Trophoblast cell (in vitro differentiated cells and primary cell): ENCODE data around the gene MYZAP.

Source experiments
- DNase-seq, 2 donors: peaks; one replicate each; pipeline ENCODE4 v3.0.0-alpha.2; 2016
- H2AFZ ChIP-seq: 2 replicates; pipeline ENCODE4 v1.6.1; 2013; ENCODE audit warnings: low read length, moderate library complexity, mild to moderate bottlenecking; ENCODE audit not compliant: insufficient read depth, poor library complexity
- H2AK5ac ChIP-seq: 2 replicates; pipeline ENCODE4 v1.6.1; 2013; ENCODE audit warnings: mild to moderate bottlenecking, low read length
- H2BK120ac ChIP-seq: 2 replicates; pipeline ENCODE4 v1.6.1; 2013; ENCODE audit warnings: low read length, mild to moderate bottlenecking, moderate library complexity; ENCODE audit not compliant: insufficient read depth, poor library complexity
- H2BK12ac ChIP-seq: 2 replicates; pipeline ENCODE4 v1.6.1; 2013; ENCODE audit warnings: mild to moderate bottlenecking, low read length, moderate library complexity
- H2BK5ac ChIP-seq: 2 replicates; pipeline ENCODE4 v1.6.1; 2013; ENCODE audit warnings: low read length, low read depth, moderate library complexity, mild to moderate bottlenecking; ENCODE audit not compliant: poor library complexity
- H3K14ac ChIP-seq: 2 replicates; pipeline ENCODE4 v1.6.1; 2013; ENCODE audit warnings: mild to moderate bottlenecking, low read length
- H3K18ac ChIP-seq: 2 replicates; pipeline ENCODE4 v1.6.1; 2013; ENCODE audit warnings: mild to moderate bottlenecking, low read length
- H3K23ac ChIP-seq: 2 replicates; pipeline ENCODE4 v1.6.1; 2013; ENCODE audit warnings: low read length
- H3K27ac ChIP-seq: 2 replicates; pipeline ENCODE4 v1.5.1; 2013; ENCODE audit warnings: low read depth, mild to moderate bottlenecking, inconsistent platforms, low read length, moderate library complexity
- H3K27me3 ChIP-seq: 2 replicates; pipeline ENCODE4 v1.6.1; 2013; ENCODE audit warnings: inconsistent platforms, mild to moderate bottlenecking, low read length, moderate library complexity; ENCODE audit not compliant: insufficient read depth
- H3K36me3 ChIP-seq, 2 experiments: 1 replicate in 1 of 2; 2 replicates in 1 of 2; pipeline ENCODE4 v1.6.1; 2013; ENCODE audit warnings: low read length in 2 of 2, mild to moderate bottlenecking in 2 of 2, moderate library complexity in 1 of 2; ENCODE audit not compliant: insufficient read depth in 2 of 2, control insufficient read depth in 1 of 2
- H3K4ac ChIP-seq: 2 replicates; pipeline ENCODE4 v1.6.1; 2013; ENCODE audit warnings: low read depth, mild to moderate bottlenecking, low read length, moderate library complexity
- H3K4me1 ChIP-seq, 2 experiments: 1 replicate in 1 of 2; 2 replicates in 1 of 2; pipeline ENCODE4 v1.6.1; 2013; ENCODE audit warnings: low read length in 2 of 2, mild to moderate bottlenecking in 2 of 2, moderate library complexity in 1 of 2; ENCODE audit not compliant: insufficient read depth in 2 of 2, control insufficient read depth in 1 of 2
- H3K4me2 ChIP-seq: 2 replicates; pipeline ENCODE4 v1.6.1; 2013; ENCODE audit warnings: inconsistent platforms, mild to moderate bottlenecking, low read length, moderate library complexity
- H3K4me3 ChIP-seq: 2 replicates; pipeline ENCODE4 v1.5.1; 2013; ENCODE audit warnings: mild to moderate bottlenecking, low read depth, low read length, inconsistent platforms
- H3K79me1 ChIP-seq: one replicate; pipeline ENCODE4 v1.6.1; 2013; ENCODE audit warnings: low read length
- H3K79me2 ChIP-seq: 2 replicates; pipeline ENCODE4 v1.6.1; 2013; ENCODE audit warnings: low read length, mild to moderate bottlenecking; ENCODE audit not compliant: control insufficient read depth, insufficient read depth, poor library complexity
- H3K9ac ChIP-seq: 2 replicates; pipeline ENCODE4 v1.6.1; 2013; ENCODE audit warnings: mild to moderate bottlenecking, low read length
- H3K9me3 ChIP-seq: 2 replicates; pipeline ENCODE4 v1.6.1; 2013; ENCODE audit warnings: low read depth, mild to moderate bottlenecking, control low read depth, inconsistent platforms, low read length; ENCODE audit not compliant: insufficient read depth
- H4K12ac ChIP-seq: 2 replicates; pipeline ENCODE4 v1.6.1; 2013; ENCODE audit warnings: low read depth, mild to moderate bottlenecking, low read length, moderate library complexity
- H4K8ac ChIP-seq: 2 replicates; pipeline ENCODE4 v1.6.1; 2013; ENCODE audit warnings: low read depth, mild to moderate bottlenecking, low read length, moderate library complexity
- H4K91ac ChIP-seq: one replicate; pipeline ENCODE4 v1.6.1; 2013; ENCODE audit warnings: low read depth, mild to moderate bottlenecking, low read length, moderate library complexity
- WGBS: extraction: QIAGEN DNeasy Blood & Tissue Kit; methylation state at CpG from one replicate; pipeline ENCODE4 v1.1.7; 2013; ENCODE audit warnings: missing lambda C conversion rate; ENCODE audit not compliant: insufficient read length, insufficient coverage; ENCODE audit errors: extremely low coverage; 5-methylcytosine and 5-hydroxymethylcytosine counted together

The MYZAP gene

GRCh38 chr15:57671636-57672035 lies 79.9 kb downstream of the MYZAP start:
- Histone ChIP-seq H4K8ac (no peak overlapping the region), H3K4ac (no peak overlapping the region), H2AK5ac (no peak overlapping the region), H3K4me1 (peaks cover 8 to 10% of the 10 kb centered on the region in 2 experiments), H3K9ac (no peak overlapping the region), H3K4me3 (no peak overlapping the region), H3K23ac (no peak overlapping the region), H2BK5ac (no peak overlapping the region), H2BK12ac (no peak overlapping the region), H2AFZ (no peak overlapping the region), H3K18ac (no peak overlapping the region), H3K4me2 (no peak overlapping the region), H3K27ac (no peak overlapping the region), H4K12ac (no peak overlapping the region), H2BK120ac (no peak overlapping the region), H3K79me2 (no peaks in the 10 kb centered on the region), H3K14ac (no peak overlapping the region), H3K79me1 (peaks cover 2% of the 10 kb centered on the region), H3K27me3 (no peaks in the 10 kb centered on the region), H4K91ac (no peak overlapping the region), H3K9me3 (no peaks in the 10 kb centered on the region), H3K36me3 (no peaks in the 10 kb centered on the region)
- no peak for DNase-seq
- WGBS: no CpG with 5 or more reads among the region's 1 CpG

- no peak overlapping the region for H3K4ac ChIP-seq
- H2BK12ac ChIP-seq: no peak overlapping the region
- H3K4me2 ChIP-seq: no peak overlapping the region
- H3K4me1 ChIP-seq: peaks cover 8% of the 10 kb centered on the region in 2 experiments
- no peaks in the 10 kb centered on the region for H3K9me3 ChIP-seq
- peak overlapping the region; percentile 51 for H2BK5ac ChIP-seq
- peaks cover 2% of the 10 kb centered on the region for H3K79me1 ChIP-seq
- no peak overlapping the region for H4K91ac ChIP-seq
- H3K23ac ChIP-seq: no peak overlapping the region
- H3K36me3 ChIP-seq: no peaks in the 10 kb centered on the region
- peak overlapping the region; percentile 1 for H4K8ac ChIP-seq
- WGBS: no CpG with 5 or more reads among the region's 9 CpGs
- H3K14ac ChIP-seq: no peak overlapping the region
- H4K12ac ChIP-seq: no peak overlapping the region
- H2AK5ac ChIP-seq: no peak overlapping the region
- no peak overlapping the region for H2BK120ac ChIP-seq
- H3K27ac ChIP-seq: peak overlapping the region; percentile 36
- peak overlapping the region; percentile 35 for H2AFZ ChIP-seq
- no peak overlapping the region for H3K9ac ChIP-seq
- DNase-seq: peak; percentile 67 to 89
- no peaks in the 10 kb centered on the region for H3K27me3 ChIP-seq
- no peak overlapping the region for H3K4me3 ChIP-seq
- no peaks in the 10 kb centered on the region for H3K79me2 ChIP-seq
- no peak overlapping the region for H3K18ac ChIP-seq
Measured at GRCh38 chr15:57675481-57676181, 83.9 kb downstream of the MYZAP start.

GRCh38 chr15:57676585-57676984 lies 84.9 kb downstream of the MYZAP start:
- no peak overlapping the region for H3K18ac ChIP-seq
- no peak overlapping the region for H3K4me3 ChIP-seq
- no peak overlapping the region for H2AFZ ChIP-seq
- peaks cover 8% of the 10 kb centered on the region in 2 experiments for H3K4me1 ChIP-seq
- no peak overlapping the region for H3K23ac ChIP-seq
- H3K14ac ChIP-seq: no peak overlapping the region
- H4K12ac ChIP-seq: no peak overlapping the region
- H3K36me3 ChIP-seq: no peaks in the 10 kb centered on the region
- DNase-seq: no peak
- H3K4me2 ChIP-seq: no peak overlapping the region
- H3K9me3 ChIP-seq: no peaks in the 10 kb centered on the region
- H2BK120ac ChIP-seq: no peak overlapping the region
- H3K9ac ChIP-seq: no peak overlapping the region
- H4K8ac ChIP-seq: no peak overlapping the region
- no peak overlapping the region for H3K27ac ChIP-seq
- WGBS: no CpG with 5 or more reads among the region's 5 CpGs
- H3K79me1 ChIP-seq: peaks cover 2% of the 10 kb centered on the region
- H2BK12ac ChIP-seq: no peak overlapping the region
- no peak overlapping the region for H3K4ac ChIP-seq
- no peaks in the 10 kb centered on the region for H3K79me2 ChIP-seq
- H2AK5ac ChIP-seq: no peak overlapping the region
- no peak overlapping the region for H4K91ac ChIP-seq
- H3K27me3 ChIP-seq: no peaks in the 10 kb centered on the region
- no peak overlapping the region for H2BK5ac ChIP-seq

- no peaks in the 10 kb centered on the region for H3K9me3 ChIP-seq
- no peak overlapping the region for H3K14ac ChIP-seq
- no peaks in the 10 kb centered on the region for H3K27me3 ChIP-seq
- DNase-seq: no peak
- H3K4me1 ChIP-seq: peaks cover 8% of the 10 kb centered on the region in 2 experiments
- H3K4me2 ChIP-seq: no peak overlapping the region
- H3K23ac ChIP-seq: no peak overlapping the region
- no peak overlapping the region for H2BK120ac ChIP-seq
- no peak overlapping the region for H2BK5ac ChIP-seq
- H4K91ac ChIP-seq: peak overlapping the region; percentile 52
- no peak overlapping the region for H2AFZ ChIP-seq
- H3K4ac ChIP-seq: no peak overlapping the region
- H3K27ac ChIP-seq: no peak overlapping the region
- H3K18ac ChIP-seq: no peak overlapping the region
- H3K36me3 ChIP-seq: no peaks in the 10 kb centered on the region
- no CpG with 5 or more reads among the region's 3 CpGs for WGBS
- H3K4me3 ChIP-seq: no peak overlapping the region
- H3K9ac ChIP-seq: no peak overlapping the region
- H4K12ac ChIP-seq: no peak overlapping the region
- H3K79me2 ChIP-seq: no peaks in the 10 kb centered on the region
- no peak overlapping the region for H2AK5ac ChIP-seq
- H3K79me1 ChIP-seq: peaks cover 2% of the 10 kb centered on the region
- H2BK12ac ChIP-seq: no peak overlapping the region
- H4K8ac ChIP-seq: no peak overlapping the region
Measured at GRCh38 chr15:57677204-57677603, 85.5 kb downstream of the MYZAP start.
